ENCODE measurements around the gene SUB1. TPM values are rescaled to one million over a fixed set of nuclear protein-coding genes. Genes with fewer than 3 reads are reported as not detected.
"Not testable (repeated sequence)": the region's sequence is repeated elsewhere in the genome, so short reads cannot be mapped to it uniquely, and the experiment has no call there.

SUB1 gene
- total RNA-seq, 2 donors from 2014 or later, result 145 to 209 TPM

DNA sequence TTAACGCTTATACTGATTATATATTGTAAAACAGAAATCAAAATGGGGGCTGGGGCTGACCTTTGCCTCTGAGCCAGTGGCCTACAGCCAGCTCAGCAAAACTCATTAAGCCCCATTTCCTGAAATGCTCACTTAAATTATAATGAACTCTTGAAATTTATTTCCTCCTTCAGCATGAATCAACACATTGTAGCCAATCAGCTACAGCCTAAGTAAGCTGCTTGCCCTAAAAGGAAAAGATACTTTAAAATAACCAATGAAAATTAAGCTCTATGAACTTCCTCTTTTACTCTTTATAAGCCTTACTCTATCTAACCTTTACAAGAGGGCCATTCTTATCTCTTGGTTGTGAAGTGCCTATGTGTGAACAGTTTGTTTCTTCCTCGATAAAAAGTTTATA lies 33.5 kb upstream of the SUB1 start:
- Histone ChIP-seq H3K27ac (no peak overlapping the region), H3K9me3 (no peaks in the 10 kb centered on the region), H3K4me1 (no peaks in the 10 kb centered on the region), H3K27me3 (no peaks in the 10 kb centered on the region), H3K36me3 (no peaks in the 10 kb centered on the region), H3K4me3 (no peak overlapping the region)
- no peak for TF ChIP-seq CTCF (IDR thresholded peaks at IDR 0.05)
- DNase-seq (ENCODE audit: low spot score), result no peak

GRCh38 chr5:32552491-32552890 lies 32.9 kb upstream of the SUB1 start:
- H3K4me1 ChIP-seq, result not testable (repeated sequence)

DNA sequence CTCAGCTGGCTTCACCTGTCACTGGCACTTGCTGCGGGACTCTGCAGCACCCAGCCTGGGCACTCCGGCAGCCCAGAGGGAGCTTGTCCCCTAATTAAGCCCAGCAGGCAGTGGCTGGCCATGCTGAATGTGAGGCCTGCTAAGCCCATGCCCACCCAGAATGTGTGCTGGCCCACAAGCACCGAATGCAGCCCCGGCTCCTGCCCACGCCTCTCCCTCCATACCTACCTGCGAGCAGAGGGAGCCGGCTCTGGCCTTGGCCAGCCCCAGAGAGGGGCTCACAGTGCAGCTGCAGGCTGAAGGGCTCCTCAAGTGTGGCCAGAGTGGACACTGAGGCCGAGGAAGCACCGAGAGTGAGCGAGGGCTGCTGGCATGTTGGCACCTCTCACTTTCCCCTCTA lies 32.4 kb upstream of the SUB1 start:
- no peak overlapping the region for H3K4me3 ChIP-seq
- DNase-seq (ENCODE audit: low spot score), result no peak
- no peaks in the 10 kb centered on the region for H3K27me3 ChIP-seq
- TF ChIP-seq CTCF (IDR thresholded peaks at IDR 0.05), result no peak
- no peaks in the 10 kb centered on the region for H3K36me3 ChIP-seq
- no peak overlapping the region for H3K27ac ChIP-seq
- H3K9me3 ChIP-seq, result no peaks in the 10 kb centered on the region
- H3K4me1 ChIP-seq, result no peaks in the 10 kb centered on the region

More at GRCh38 chr5:32552491-32552890, 32.9 kb upstream of the SUB1 start:
- H3K4me3 ChIP-seq; H3K27me3 ChIP-seq; H3K27ac ChIP-seq; DNase-seq (ENCODE audit: low spot score); H3K9me3 ChIP-seq; H3K36me3 ChIP-seq: not testable (repeated sequence)

DNA sequence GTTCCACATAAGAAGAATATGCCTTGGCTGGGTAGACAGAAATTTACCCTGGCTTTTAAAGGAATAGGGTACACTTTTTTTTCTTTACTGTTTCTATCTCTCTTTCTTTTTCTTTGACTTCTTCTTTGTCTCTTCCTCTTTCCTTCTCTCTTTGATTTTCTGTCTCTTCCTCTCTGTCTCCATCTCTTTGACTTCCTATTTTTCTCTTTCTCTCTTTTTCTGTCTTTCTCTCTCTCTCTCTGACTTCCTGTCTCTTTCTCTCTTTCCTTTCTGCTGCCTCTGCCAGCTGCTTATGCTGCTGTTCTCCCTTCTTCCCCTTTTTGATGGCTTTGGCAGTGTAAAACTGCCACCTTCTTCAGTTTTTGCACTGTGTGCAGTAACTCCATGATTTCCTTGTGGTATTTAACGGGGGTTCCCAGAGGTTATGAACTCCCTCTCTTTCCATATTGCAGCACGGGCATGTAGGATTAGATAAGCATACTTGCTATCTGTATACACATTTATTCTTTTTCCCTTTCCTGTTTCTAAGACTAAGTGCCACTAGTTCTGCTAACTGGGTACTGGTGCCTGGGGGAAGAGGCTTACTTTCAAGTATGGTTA lies 31.1 kb upstream of the SUB1 start:
- not testable (repeated sequence) for H3K27me3 ChIP-seq, H3K9me3 ChIP-seq, H3K27ac ChIP-seq

GRCh38 chr5:32556543-32556942 lies 28.8 kb upstream of the SUB1 start:
- not testable (repeated sequence) for H3K4me1 ChIP-seq; H3K4me3 ChIP-seq; H3K27me3 ChIP-seq; H3K9me3 ChIP-seq; H3K36me3 ChIP-seq; DNase-seq (ENCODE audit: low spot score); H3K27ac ChIP-seq

More for the DNA sequence above, 31.1 kb upstream of the SUB1 start:
- H3K4me1 ChIP-seq; H3K36me3 ChIP-seq; DNase-seq (ENCODE audit: low spot score); H3K4me3 ChIP-seq: not testable (repeated sequence)

- H3K4me1 ChIP-seq, result no peaks in the 10 kb centered on the region
- no peak overlapping the region for H3K4me3 ChIP-seq
- H3K27ac ChIP-seq, result no peak overlapping the region
- TF ChIP-seq CTCF (IDR thresholded peaks at IDR 0.05), result no peak
- H3K27me3 ChIP-seq, result no peaks in the 10 kb centered on the region
- H3K9me3 ChIP-seq, result no peaks in the 10 kb centered on the region
- H3K36me3 ChIP-seq, result no peaks in the 10 kb centered on the region
- DNase-seq (ENCODE audit: low spot score), result no peak
These were observed 25.9 kb upstream of the SUB1 start for GRCh38 chr5:32559411-32559810.

- no peaks in the 10 kb centered on the region for H3K4me1 ChIP-seq
These were observed 25.4 kb upstream of the SUB1 start for GRCh38 chr5:32559921-32560320.

More at GRCh38 chr5:32559921-32560320, 25.4 kb upstream of the SUB1 start:
- Histone ChIP-seq H3K4me3 (no peak overlapping the region), H3K27ac (no peak overlapping the region), H3K27me3 (no peaks in the 10 kb centered on the region), H3K9me3 (no peaks in the 10 kb centered on the region), H3K36me3 (no peaks in the 10 kb centered on the region)
- no peak for DNase-seq (ENCODE audit: low spot score)
- no peak for TF ChIP-seq CTCF (IDR thresholded peaks at IDR 0.05)
